GM19043 (cell line): ENCODE data around the gene PIWIL4.

Experiments
- ATAC-seq: cut with Tn5 transposase; IDR thresholded peaks from one replicate; pipeline ENCODE4 v1.9.1; 2021; ENCODE audit warnings: low read depth; ENCODE audit not compliant: unreplicated experiment

The PIWIL4 gene

GRCh38 chr11:94567181-94567670, at the start of gene PIWIL4:
TSS of gene PIWIL4 (plus strand) at chr11:94567368. CDS start at chr11:94567519, 151 bp downstream.
- no peak for ATAC-seq

GRCh38 chr11:94518300-94518699, 48.9 kb upstream of the PIWIL4 start:
- no peak for ATAC-seq

- peak; percentile 55 for ATAC-seq
Observed at GRCh38 chr11:94519478-94520084, 47.6 kb upstream of the PIWIL4 start.

GRCh38 chr11:94521684-94522083, 45.5 kb upstream of the PIWIL4 start:
- ATAC-seq: no peak

GRCh38 chr11:94524341-94524740, 42.8 kb upstream of the PIWIL4 start:
- no peak for ATAC-seq

GRCh38 chr11:94525546-94526324, 41.4 kb upstream of the PIWIL4 start:
- ATAC-seq: no peak

- ATAC-seq: no peak
Observed at GRCh38 chr11:94526645-94527438, 40.3 kb upstream of the PIWIL4 start.

GRCh38 chr11:94528551-94528950, 38.6 kb upstream of the PIWIL4 start:
- ATAC-seq: no peak

GRCh38 chr11:94532211-94532610, 35.0 kb upstream of the PIWIL4 start:
- no peak for ATAC-seq

GRCh38 chr11:94533206-94533605, 34.0 kb upstream of the PIWIL4 start:
- no peak for ATAC-seq

GRCh38 chr11:94533696-94534630, 33.2 kb upstream of the PIWIL4 start:
- no peak for ATAC-seq

- ATAC-seq: no peak
Observed at GRCh38 chr11:94536386-94536785, 30.8 kb upstream of the PIWIL4 start.

GRCh38 chr11:94537031-94537600, 30.1 kb upstream of the PIWIL4 start:
- no peak for ATAC-seq

GRCh38 chr11:94539420-94539819, 27.7 kb upstream of the PIWIL4 start:
- ATAC-seq: no peak

- ATAC-seq: peak; percentile 69
Observed at GRCh38 chr11:94543695-94544645, 23.2 kb upstream of the PIWIL4 start, which contains the start of gene FUT4. TSS of gene FUT4 (plus strand) at chr11:94543921. CDS start at chr11:94544134, 213 bp downstream.

GRCh38 chr11:94544646-94545263, 22.4 kb upstream of the PIWIL4 start:
- no peak for ATAC-seq

- ATAC-seq: no peak
Observed at GRCh38 chr11:94545264-94546161, 21.7 kb upstream of the PIWIL4 start.
